ENCODE measurements around the gene FAM53B.

FAM53B gene

GRCh38 chr10:124667425-124668345 lies 76.5 kb downstream of the FAM53B start:
- peak overlapping the region; percentile 18 for H2AK5ac ChIP-seq (ENCODE audit: low read depth, low read length)
- H3K14ac ChIP-seq (ENCODE audit: low read length), result no peak overlapping the region
- no peaks in the 10 kb centered on the region for H3K27me3 ChIP-seq (ENCODE audit: control insufficient read depth in 3 of 3, insufficient read depth in 3 of 3, low read depth in 1 of 3, low read length in 3 of 3)
- H3K23ac ChIP-seq (ENCODE audit: low read depth, low read length, poor library complexity), result no peak overlapping the region
- no peak overlapping the region for H2BK12ac ChIP-seq (ENCODE audit: low read length)
- H3K36me3 ChIP-seq (replicated peaks in 1 of 2; ENCODE audit: control insufficient read depth in 2 of 2, insufficient read depth in 2 of 2, low read length in 2 of 2), result peaks cover 10 to 64% of the 10 kb centered on the region in 2 donors
- H2BK5ac ChIP-seq (ENCODE audit: low read length), result no peak overlapping the region
- no peak overlapping the region for H4K91ac ChIP-seq (ENCODE audit: low read depth, low read length, poor library complexity)
- H2BK15ac ChIP-seq (ENCODE audit: low read length), result peak overlapping the region; percentile 8
- H3K9ac ChIP-seq (ENCODE audit: low read depth, low read length, poor library complexity), result no peak overlapping the region
- H3K4ac ChIP-seq (ENCODE audit: low read length), result no peak overlapping the region
- peaks cover 24% of the 10 kb centered on the region for H3K79me1 ChIP-seq (ENCODE audit: low read depth, low read length)
- WGBS, 2 donors (ENCODE audit: extremely low coverage in 2 of 2, insufficient read length in 2 of 2, insufficient replicate concordance in 1 of 2), result no CpG with 5 or more reads among the region's 15 CpGs
- H2BK120ac ChIP-seq (ENCODE audit: low read depth, low read length), result no peak overlapping the region
- H3K18ac ChIP-seq (ENCODE audit: low read length), result peak overlapping the region; percentile 66
- no peak overlapping the region for H4K8ac ChIP-seq (ENCODE audit: low read depth, low read length)
- no peak overlapping the region for H3K4me3 ChIP-seq (ENCODE audit: low read length in 2 of 2)
- H3K4me1 ChIP-seq (ENCODE audit: control insufficient read depth in 2 of 2, insufficient read depth in 1 of 2, low read depth in 1 of 2, low read length in 2 of 2), result peaks cover 9 to 31% of the 10 kb centered on the region in 2 donors
- H2AFZ ChIP-seq (ENCODE audit: low read length), result no peak overlapping the region
- H3K27ac ChIP-seq (replicated peaks; ENCODE audit: low read length), result no peak overlapping the region
- no peaks in the 10 kb centered on the region for H3K9me3 ChIP-seq (replicated peaks in 1 of 2; ENCODE audit: control insufficient read depth in 2 of 2, insufficient read depth in 1 of 2, low read depth in 1 of 2, low read length in 2 of 2)
- no peak for DNase-seq (ENCODE audit: low spot score)
- H3K4me2 ChIP-seq (ENCODE audit: insufficient read depth, low read length, poor library complexity, severe bottlenecking), result no peak overlapping the region

- H2AK5ac ChIP-seq (ENCODE audit: low read depth, low read length), result peak overlapping the region; percentile 26
- no peak overlapping the region for H3K4ac ChIP-seq (ENCODE audit: low read length)
- H3K4me1 ChIP-seq (ENCODE audit: control insufficient read depth in 2 of 2, insufficient read depth in 1 of 2, low read depth in 1 of 2, low read length in 2 of 2), result peaks cover 0 to 21% of the 10 kb centered on the region in 2 donors
- no peak overlapping the region for H2BK12ac ChIP-seq (ENCODE audit: low read length)
- H2BK5ac ChIP-seq (ENCODE audit: low read length), result peak overlapping the region; percentile 10
- H3K4me3 ChIP-seq (ENCODE audit: low read length in 2 of 2), result no peak overlapping the region
- H4K8ac ChIP-seq (ENCODE audit: low read depth, low read length), result no peak overlapping the region
- no peaks in the 10 kb centered on the region for H3K27me3 ChIP-seq (ENCODE audit: control insufficient read depth in 3 of 3, insufficient read depth in 3 of 3, low read depth in 1 of 3, low read length in 3 of 3)
- DNase-seq (ENCODE audit: low spot score), result no peak
- H2AFZ ChIP-seq (ENCODE audit: low read length), result no peak overlapping the region
- peak overlapping the region; percentile 17 for H3K18ac ChIP-seq (ENCODE audit: low read length)
- H3K9ac ChIP-seq (ENCODE audit: low read depth, low read length, poor library complexity), result no peak overlapping the region
- H3K79me1 ChIP-seq (ENCODE audit: low read depth, low read length), result peaks cover 24% of the 10 kb centered on the region
- no peak overlapping the region for H4K91ac ChIP-seq (ENCODE audit: low read depth, low read length, poor library complexity)
- no peak overlapping the region for H2BK15ac ChIP-seq (ENCODE audit: low read length)
- no CpG with 5 or more reads among the region's 10 CpGs for WGBS, 2 donors (ENCODE audit: extremely low coverage in 2 of 2, insufficient read length in 2 of 2, insufficient replicate concordance in 1 of 2)
- no peak overlapping the region for H3K23ac ChIP-seq (ENCODE audit: low read depth, low read length, poor library complexity)
- H3K14ac ChIP-seq (ENCODE audit: low read length), result no peak overlapping the region
- H3K27ac ChIP-seq (replicated peaks; ENCODE audit: low read length), result no peak overlapping the region
- H3K36me3 ChIP-seq (replicated peaks in 1 of 2; ENCODE audit: control insufficient read depth in 2 of 2, insufficient read depth in 2 of 2, low read length in 2 of 2), result peaks cover 11 to 59% of the 10 kb centered on the region in 2 donors
- H3K9me3 ChIP-seq (replicated peaks in 1 of 2; ENCODE audit: control insufficient read depth in 2 of 2, insufficient read depth in 1 of 2, low read depth in 1 of 2, low read length in 2 of 2), result no peaks in the 10 kb centered on the region
- H3K4me2 ChIP-seq (ENCODE audit: insufficient read depth, low read length, poor library complexity, severe bottlenecking), result no peak overlapping the region
- no peak overlapping the region for H2BK120ac ChIP-seq (ENCODE audit: low read depth, low read length)
Measured at GRCh38 chr10:124666494-124666893, 77.7 kb downstream of the FAM53B start.

GRCh38 chr10:124665980-124666379 lies 78.2 kb downstream of the FAM53B start:
- Histone ChIP-seq H3K14ac (ENCODE audit: low read length) (no peak overlapping the region), H2BK15ac (ENCODE audit: low read length) (no peak overlapping the region), H3K36me3 (replicated peaks in 1 of 2; ENCODE audit: control insufficient read depth in 2 of 2, insufficient read depth in 2 of 2, low read length in 2 of 2) (peaks cover 14 to 60% of the 10 kb centered on the region in 2 donors), H2BK5ac (ENCODE audit: low read length) (peak overlapping the region; percentile 10), H3K27ac (replicated peaks; ENCODE audit: low read length) (no peak overlapping the region), H3K9me3 (replicated peaks in 1 of 2; ENCODE audit: control insufficient read depth in 2 of 2, insufficient read depth in 1 of 2, low read depth in 1 of 2, low read length in 2 of 2) (no peaks in the 10 kb centered on the region), H3K23ac (ENCODE audit: low read depth, low read length, poor library complexity) (no peak overlapping the region), H3K18ac (ENCODE audit: low read length) (no peak overlapping the region), H2AK5ac (ENCODE audit: low read depth, low read length) (no peak overlapping the region), H3K4me1 (ENCODE audit: control insufficient read depth in 2 of 2, insufficient read depth in 1 of 2, low read depth in 1 of 2, low read length in 2 of 2) (peaks cover 0 to 15% of the 10 kb centered on the region in 2 donors), H3K4ac (ENCODE audit: low read length) (no peak overlapping the region), H3K9ac (ENCODE audit: low read depth, low read length, poor library complexity) (no peak overlapping the region), H4K8ac (ENCODE audit: low read depth, low read length) (no peak overlapping the region), H2BK12ac (ENCODE audit: low read length) (no peak overlapping the region), H4K91ac (ENCODE audit: low read depth, low read length, poor library complexity) (no peak overlapping the region), H3K27me3 (ENCODE audit: control insufficient read depth in 3 of 3, insufficient read depth in 3 of 3, low read depth in 1 of 3, low read length in 3 of 3) (no peaks in the 10 kb centered on the region), H3K79me1 (ENCODE audit: low read depth, low read length) (peaks cover 24% of the 10 kb centered on the region), H3K4me3 (ENCODE audit: low read length in 2 of 2) (no peak overlapping the region), H2AFZ (ENCODE audit: low read length) (no peak overlapping the region), H3K4me2 (ENCODE audit: insufficient read depth, low read length, poor library complexity, severe bottlenecking) (no peak overlapping the region), H2BK120ac (ENCODE audit: low read depth, low read length) (no peak overlapping the region)
- DNase-seq (ENCODE audit: low spot score), result no peak
- no CpG with 5 or more reads among the region's 3 CpGs for WGBS, 2 donors (ENCODE audit: extremely low coverage in 2 of 2, insufficient read length in 2 of 2, insufficient replicate concordance in 1 of 2)

GRCh38 chr10:124665558-124665957 lies 78.6 kb downstream of the FAM53B start:
- Histone ChIP-seq H3K27ac (replicated peaks; ENCODE audit: low read length) (no peak overlapping the region), H3K9ac (ENCODE audit: low read depth, low read length, poor library complexity) (no peak overlapping the region), H4K91ac (ENCODE audit: low read depth, low read length, poor library complexity) (no peak overlapping the region), H3K79me1 (ENCODE audit: low read depth, low read length) (peaks cover 22% of the 10 kb centered on the region), H3K23ac (ENCODE audit: low read depth, low read length, poor library complexity) (no peak overlapping the region), H2BK120ac (ENCODE audit: low read depth, low read length) (no peak overlapping the region), H2AK5ac (ENCODE audit: low read depth, low read length) (no peak overlapping the region), H3K18ac (ENCODE audit: low read length) (no peak overlapping the region), H2BK12ac (ENCODE audit: low read length) (no peak overlapping the region), H3K9me3 (replicated peaks in 1 of 2; ENCODE audit: control insufficient read depth in 2 of 2, insufficient read depth in 1 of 2, low read depth in 1 of 2, low read length in 2 of 2) (no peaks in the 10 kb centered on the region), H3K27me3 (ENCODE audit: control insufficient read depth in 3 of 3, insufficient read depth in 3 of 3, low read depth in 1 of 3, low read length in 3 of 3) (no peaks in the 10 kb centered on the region), H2BK15ac (ENCODE audit: low read length) (no peak overlapping the region), H4K8ac (ENCODE audit: low read depth, low read length) (no peak overlapping the region), H3K4me2 (ENCODE audit: insufficient read depth, low read length, poor library complexity, severe bottlenecking) (no peak overlapping the region), H3K4ac (ENCODE audit: low read length) (no peak overlapping the region), H3K4me3 (ENCODE audit: low read length in 2 of 2) (no peak overlapping the region), H3K14ac (ENCODE audit: low read length) (no peak overlapping the region), H3K4me1 (ENCODE audit: control insufficient read depth in 2 of 2, insufficient read depth in 1 of 2, low read depth in 1 of 2, low read length in 2 of 2) (peaks cover 0 to 11% of the 10 kb centered on the region in 2 donors), H2BK5ac (ENCODE audit: low read length) (no peak overlapping the region), H3K36me3 (replicated peaks in 1 of 2; ENCODE audit: control insufficient read depth in 2 of 2, insufficient read depth in 2 of 2, low read length in 2 of 2) (peaks cover 14 to 62% of the 10 kb centered on the region in 2 donors), H2AFZ (ENCODE audit: low read length) (no peak overlapping the region)
- no peak for DNase-seq (ENCODE audit: low spot score)
- no CpG with 5 or more reads among the region's 8 CpGs for WGBS, 2 donors (ENCODE audit: extremely low coverage in 2 of 2, insufficient read length in 2 of 2, insufficient replicate concordance in 1 of 2)

Data from neuronal stem cell (in vitro differentiated cells).